Mucosa of rectum (tissue), 2 donors: ENCODE results near the gene KIFC3.

Experiments
- H3K27ac ChIP-seq, 2 donors: one replicate each; pipeline ENCODE4 v1.7.0; 2013; ENCODE audit warnings: inconsistent platforms in 2 of 2, low read depth in 2 of 2, low read length in 2 of 2
- H3K27me3 ChIP-seq, 2 donors: one replicate each; pipeline ENCODE4 v1.7.0; 2013; ENCODE audit warnings: low read length in 2 of 2; ENCODE audit not compliant: control insufficient read depth in 2 of 2, insufficient read depth in 2 of 2
- H3K36me3 ChIP-seq, 2 donors: one replicate each; pipeline ENCODE4 v1.7.0; 2013; ENCODE audit warnings: low read length in 2 of 2; ENCODE audit not compliant: control insufficient read depth in 2 of 2, insufficient read depth in 2 of 2
- H3K4me1 ChIP-seq, 2 donors: one replicate each; pipeline ENCODE4 v1.7.0; 2013; ENCODE audit warnings: low read length in 2 of 2, mild to moderate bottlenecking in 1 of 2; ENCODE audit not compliant: control insufficient read depth in 2 of 2, insufficient read depth in 2 of 2
- H3K4me3 ChIP-seq, 2 donors: one replicate each; pipeline ENCODE4 v1.7.0; 2013; ENCODE audit warnings: low read length in 2 of 2
- H3K9ac ChIP-seq, 2 donors: one replicate each; pipeline ENCODE4 v1.7.0; 2013; ENCODE audit warnings: low read length in 2 of 2, low read depth in 1 of 2, mild to moderate bottlenecking in 1 of 2
- H3K9me3 ChIP-seq, 2 donors: one replicate each; pipeline ENCODE4 v1.7.0; 2013; ENCODE audit warnings: low read length in 2 of 2; ENCODE audit not compliant: control insufficient read depth in 2 of 2
- donor health status: healthy.
- donor health status: Normal muscosa, but diverticular disease.

The KIFC3 gene

GRCh38 chr16:57739756-57740422 lies 62.4 kb downstream of the KIFC3 start:
- H3K4me3 ChIP-seq, result no peak overlapping the region
- no peaks in the 10 kb centered on the region for H3K9me3 ChIP-seq
- no peak overlapping the region for H3K27ac ChIP-seq
- no peak overlapping the region for H3K9ac ChIP-seq
- H3K27me3 ChIP-seq, result no peaks in the 10 kb centered on the region
- peaks cover 4 to 5% of the 10 kb centered on the region in 2 donors for H3K36me3 ChIP-seq
- peaks cover 13 to 21% of the 10 kb centered on the region in 2 donors for H3K4me1 ChIP-seq

- H3K9me3 ChIP-seq, result no peaks in the 10 kb centered on the region
- H3K9ac ChIP-seq, result no peak overlapping the region
- H3K27ac ChIP-seq, result no peak overlapping the region
- H3K27me3 ChIP-seq, result no peaks in the 10 kb centered on the region
- no peak overlapping the region for H3K4me3 ChIP-seq
- H3K36me3 ChIP-seq, result peaks cover 0 to 1% of the 10 kb centered on the region in 2 donors
- H3K4me1 ChIP-seq, result peaks cover 16 to 27% of the 10 kb centered on the region in 2 donors
These were observed 63.4 kb downstream of the KIFC3 start for GRCh38 chr16:57738844-57739243.

- Histone ChIP-seq H3K36me3 (no peaks in the 10 kb centered on the region), H3K27ac (peak overlapping the region; percentile 69 to 75), H3K4me1 (peaks cover 16 to 22% of the 10 kb centered on the region in 2 donors), H3K9ac (peak overlapping the region; percentile 76 to 77), H3K27me3 (no peaks in the 10 kb centered on the region), H3K9me3 (no peaks in the 10 kb centered on the region), H3K4me3 (peak overlapping the region; percentile 88 to 99)
These were observed 65.6 kb downstream of the KIFC3 start for GRCh38 chr16:57736419-57737351.

- Histone ChIP-seq H3K27ac (peak within 1 kb of the TSS; percentile 76 to 85), H3K4me1 (peaks cover 16 to 22% of the 10 kb centered on the region in 2 donors), H3K9ac (peak within 1 kb of the TSS; percentile 93 to 96), H3K27me3 (no peaks in the 10 kb centered on the region), H3K36me3 (no peaks in the 10 kb centered on the region), H3K4me3 (peak within 1 kb of the TSS; percentile 94 to 99), H3K9me3 (no peaks in the 10 kb centered on the region)
These were observed 66.4 kb downstream of the KIFC3 start, which contains the start of gene KATNB1 for GRCh38 chr16:57735755-57736418. Gene KATNB1, plus strand, starts transcription at chr16:57735770. Its CDS starts 1,474 bp downstream, at chr16:57737244.

- Histone ChIP-seq H3K36me3 (no peaks in the 10 kb centered on the region), H3K27me3 (no peaks in the 10 kb centered on the region), H3K4me3 (peak overlapping the region; percentile 94 to 99), H3K9ac (peak overlapping the region; percentile 93 to 96), H3K9me3 (no peaks in the 10 kb centered on the region), H3K27ac (peak overlapping the region; percentile 76 to 85), H3K4me1 (peaks cover 16 to 22% of the 10 kb centered on the region in 2 donors)
These were observed 67.2 kb downstream of the KIFC3 start for GRCh38 chr16:57734925-57735754.

GRCh38 chr16:57734308-57734924 lies 67.9 kb downstream of the KIFC3 start:
- H3K9me3 ChIP-seq, result no peaks in the 10 kb centered on the region
- H3K36me3 ChIP-seq, result no peaks in the 10 kb centered on the region
- H3K9ac ChIP-seq, result peak overlapping the region; percentile 93 to 96
- no peaks in the 10 kb centered on the region for H3K27me3 ChIP-seq
- H3K4me3 ChIP-seq, result peak overlapping the region; percentile 94 to 99
- H3K4me1 ChIP-seq, result peaks cover 16 to 22% of the 10 kb centered on the region in 2 donors
- peak overlapping the region; percentile 76 to 85 for H3K27ac ChIP-seq

GRCh38 chr16:57732714-57733113 lies 69.6 kb downstream of the KIFC3 start:
- Histone ChIP-seq H3K4me3 (no peak overlapping the region), H3K9ac (no peak overlapping the region), H3K4me1 (peaks cover 16 to 22% of the 10 kb centered on the region in 2 donors), H3K27ac (no peak overlapping the region), H3K36me3 (no peaks in the 10 kb centered on the region), H3K27me3 (no peaks in the 10 kb centered on the region), H3K9me3 (no peaks in the 10 kb centered on the region)

- Histone ChIP-seq H3K9ac (no peak overlapping the region), H3K27me3 (no peaks in the 10 kb centered on the region), H3K36me3 (no peaks in the 10 kb centered on the region), H3K27ac (no peak overlapping the region), H3K9me3 (no peaks in the 10 kb centered on the region), H3K4me3 (no peak overlapping the region), H3K4me1 (peaks cover 15 to 18% of the 10 kb centered on the region in 2 donors)
These were observed 70.3 kb downstream of the KIFC3 start for GRCh38 chr16:57732037-57732436.
